Stimulated activated CD8-positive, alpha-beta memory T cell treated with anti-CD3 and anti-CD28 coated beads, Interleukin-15, amount 100 ng/mL, for 4 hours (primary cell): Measurements from ENCODE around the gene AHI1.
A peak's percentile ranks its signal among the peaks of the same experiment; 100 is the strongest.
"Not testable (repeated sequence)": the region's sequence is repeated elsewhere in the genome, so short reads cannot be mapped to it uniquely, and the experiment has no call there.

Source experiments
- DNase-seq, 2 donors: peaks; one replicate each; pipeline ENCODE4 v3.0.0-alpha.2; 2020; ENCODE audit warnings: low read depth in 2 of 2

The AHI1 gene

GRCh38 chr6:135505648-135506047 lies 8.1 kb upstream of the AHI1 start:
- DNase-seq, result no peak

- DNase-seq, result no peak
Observed at GRCh38 chr6:135505222-135505621, 7.7 kb upstream of the AHI1 start.

GRCh38 chr6:135504734-135505133 lies 7.2 kb upstream of the AHI1 start:
- no peak for DNase-seq

- no peak for DNase-seq
Observed at GRCh38 chr6:135503703-135504475, 6.3 kb upstream of the AHI1 start.

GRCh38 chr6:135499441-135500340 lies 2.2 kb upstream of the AHI1 start:
- DNase-seq, result no peak

GRCh38 chr6:135498185-135498841 lies 773 bp upstream of the AHI1 start:
- peak; percentile 33 to 61 for DNase-seq

- no peak for DNase-seq
Observed at GRCh38 chr6:135496800-135497411, 634 bp downstream of the AHI1 start.

- no peak for DNase-seq
Observed at GRCh38 chr6:135493218-135493961, 4.2 kb downstream of the AHI1 start.

GRCh38 chr6:135490381-135490780 lies 7.2 kb downstream of the AHI1 start:
- DNase-seq, result no peak

GRCh38 chr6:135488023-135488422 lies 9.5 kb downstream of the AHI1 start:
- DNase-seq, result no peak

- DNase-seq, result not testable (repeated sequence)
Observed at GRCh38 chr6:135483903-135484302, 13.6 kb downstream of the AHI1 start.

- DNase-seq, result no peak
Observed at GRCh38 chr6:135481783-135482369, 15.7 kb downstream of the AHI1 start.

GRCh38 chr6:135479601-135480000 lies 17.9 kb downstream of the AHI1 start:
- no peak for DNase-seq

- no peak for DNase-seq
Observed at GRCh38 chr6:135478626-135479025, 18.9 kb downstream of the AHI1 start.

- no peak for DNase-seq
Observed at GRCh38 chr6:135475292-135475886, 22.2 kb downstream of the AHI1 start.

- DNase-seq, result no peak
Observed at GRCh38 chr6:135474362-135474761, 23.2 kb downstream of the AHI1 start.

GRCh38 chr6:135465903-135466302 lies 31.6 kb downstream of the AHI1 start:
- no peak for DNase-seq

- DNase-seq, result no peak
Observed at GRCh38 chr6:135465307-135465706, 32.2 kb downstream of the AHI1 start.

- DNase-seq, result no peak
Observed at GRCh38 chr6:135464634-135465033, 32.9 kb downstream of the AHI1 start.

GRCh38 chr6:135461208-135461607 lies 36.3 kb downstream of the AHI1 start:
- DNase-seq, result no peak
